ENCODE data around the gene COPG2. TPM values are rescaled to one million over a fixed set of nuclear protein-coding genes. Genes with fewer than 3 reads are reported as not detected.

The COPG2 gene
- total and polyA plus RNA-seq, 2 donors (not counting 3 experiments of a cell fraction or from before 2014, with no cell fraction given): 9.4 to 11.6 TPM

- CTCF ChIA-PET: interaction anchor here (0.6 kb wide), 1 partner anchor 876 kb away, joined by 3 read pairs; no protein-coding TSS in a partner anchor
- H3K27ac ChIP-seq (ENCODE audit: insufficient read depth, low read depth, low read length): no peak overlapping the region
- no peaks in the 10 kb centered on the region for H3K79me2 ChIP-seq (ENCODE audit: control insufficient read depth, insufficient read depth, low read length)
- no peaks in the 10 kb centered on the region for H3K9me1 ChIP-seq (replicated peaks; ENCODE audit: control insufficient read depth, extremely low read depth, insufficient read depth, low read length)
- H3K9me3 ChIP-seq (replicated peaks; ENCODE audit: control insufficient read depth, insufficient read depth, low read length): no peaks in the 10 kb centered on the region
- H4K20me1 ChIP-seq (replicated peaks; ENCODE audit: control insufficient read depth, extremely low read depth, insufficient read depth, low read length): no peaks in the 10 kb centered on the region
- no peaks in the 10 kb centered on the region for H3K4me1 ChIP-seq (ENCODE audit: control insufficient read depth, extremely low read depth, insufficient read depth, low read length)
- TF ChIP-seq EZH2 (IDR thresholded peaks at IDR 0.05; ENCODE audit: borderline replicate concordance, low read depth, low read length, severe bottlenecking) (no peak), MYC (IDR thresholded peaks at IDR 0.05; ENCODE audit: low read depth, low read length) (no peak)
- DNase-seq (ENCODE audit: low read depth, low spot score): no peak
- no peak overlapping the region for H3K4me2 ChIP-seq (ENCODE audit: insufficient read depth, low read length)
- dilution Hi-C loops (cut with MboI; ENCODE audit: extremely low pct_ligation_motif_present, low sequenced_read_pairs): no loop called here
- no peak for FAIRE-seq
- no peaks in the 10 kb centered on the region for H3K36me3 ChIP-seq (ENCODE audit: control insufficient read depth in 2 of 2, extremely low read depth in 1 of 2, insufficient read depth in 2 of 2, low read length in 2 of 2)
- H3K9ac ChIP-seq (replicated peaks; ENCODE audit: extremely low read depth, insufficient read depth, low read length): no peak overlapping the region
- POLR2A ChIA-PET: no interaction called here
- no TSS peak for BruUV-seq (replicated peaks)
- intact Hi-C loops (cut with micrococcal nuclease): no loop called here
- no peaks in the 10 kb centered on the region for H3K27me3 ChIP-seq (ENCODE audit: control insufficient read depth in 2 of 2, insufficient read depth in 2 of 2, low read length in 2 of 2)
- no peak overlapping the region for H3K4me3 ChIP-seq (replicated peaks in 1 of 3; ENCODE audit: insufficient read depth in 1 of 3, low read depth in 1 of 3, low read length in 3 of 3)
- H2AFZ ChIP-seq (ENCODE audit: low read depth, low read length): no peak overlapping the region
These were observed 199.9 kb downstream of the COPG2 start for GRCh38 chr7:130468612-130469011.

GRCh38 chr7:130463553-130464434 lies 204.8 kb downstream of the COPG2 start:
- intact Hi-C loops (cut with micrococcal nuclease) (no loop called here), dilution Hi-C loops (cut with MboI; ENCODE audit: extremely low pct_ligation_motif_present, low sequenced_read_pairs) (no loop called here)
- Histone ChIP-seq H3K9me1 (replicated peaks; ENCODE audit: control insufficient read depth, extremely low read depth, insufficient read depth, low read length) (no peaks in the 10 kb centered on the region), H3K4me1 (ENCODE audit: control insufficient read depth, extremely low read depth, insufficient read depth, low read length) (no peaks in the 10 kb centered on the region), H3K4me2 (ENCODE audit: insufficient read depth, low read length) (no peak overlapping the region), H3K27ac (ENCODE audit: insufficient read depth, low read depth, low read length) (no peak overlapping the region), H3K79me2 (ENCODE audit: control insufficient read depth, insufficient read depth, low read length) (no peaks in the 10 kb centered on the region), H3K9ac (replicated peaks; ENCODE audit: extremely low read depth, insufficient read depth, low read length) (no peak overlapping the region), H3K4me3 (replicated peaks in 1 of 3; ENCODE audit: insufficient read depth in 1 of 3, low read depth in 1 of 3, low read length in 3 of 3) (no peak overlapping the region), H4K20me1 (replicated peaks; ENCODE audit: control insufficient read depth, extremely low read depth, insufficient read depth, low read length) (no peaks in the 10 kb centered on the region), H3K9me3 (replicated peaks; ENCODE audit: control insufficient read depth, insufficient read depth, low read length) (no peaks in the 10 kb centered on the region), H3K27me3 (ENCODE audit: control insufficient read depth in 2 of 2, insufficient read depth in 2 of 2, low read length in 2 of 2) (peaks cover 0 to 3% of the 10 kb centered on the region in 2 experiments), H2AFZ (ENCODE audit: low read depth, low read length) (no peak overlapping the region), H3K36me3 (ENCODE audit: control insufficient read depth in 2 of 2, extremely low read depth in 1 of 2, insufficient read depth in 2 of 2, low read length in 2 of 2) (no peaks in the 10 kb centered on the region)
- no peak for FAIRE-seq
- no TSS peak for BruUV-seq (replicated peaks)
- ChIA-PET CTCF (no interaction called here), POLR2A (no interaction called here)
- TF ChIP-seq EZH2 (IDR thresholded peaks at IDR 0.05; ENCODE audit: borderline replicate concordance, low read depth, low read length, severe bottlenecking) (no peak), MAX (IDR thresholded peaks at IDR 0.05; ENCODE audit: insufficient read depth, insufficient read length) (no peak), MYC (IDR thresholded peaks at IDR 0.05; ENCODE audit: low read depth, low read length) (no peak), FOS (IDR thresholded peaks at IDR 0.05; ENCODE audit: borderline replicate concordance, insufficient read depth, low read length) (no peak), POLR2AphosphoS5 (IDR thresholded peaks at IDR 0.05; ENCODE audit: insufficient read depth, low read depth, low read length) (no peak), CTCF (IDR thresholded peaks at IDR 0.05; ENCODE audit: extremely low read depth in 1 of 2, insufficient read depth in 1 of 2, low read depth in 1 of 2, low read length in 2 of 2) (no peak), GATA2 (IDR thresholded peaks at IDR 0.05; ENCODE audit: insufficient read depth, insufficient read length, low read depth, low read length) (no peak), POLR2A (IDR thresholded peaks at IDR 0.05; ENCODE audit: low read depth, low read length) (no peak), JUN (IDR thresholded peaks at IDR 0.05; ENCODE audit: borderline replicate concordance, insufficient read depth, insufficient read length, low read depth) (no peak)
- peak; percentile 85 for DNase-seq (ENCODE audit: low read depth, low spot score)
